HEK293 (cell line): ENCODE data around the gene PDZD4.

Source experiments
- BCL11A ChIP-seq: fragments of 450-650 bp; formaldehyde crosslinking; IDR thresholded peaks from 2 replicates; pipeline ENCODE4 v1.5.1; 2016; ENCODE audit warnings: low read depth, missing biosample characterization, missing genetic modification characterization
- ELK4 ChIP-seq: IDR thresholded peaks from 2 replicates; pipeline ENCODE4 v1.6.1; 2011; ENCODE audit warnings: mild to moderate bottlenecking, low read depth, low read length, borderline replicate concordance
- KLF1 ChIP-seq: fragments of 450-650 bp; formaldehyde crosslinking; IDR thresholded peaks from 2 replicates; pipeline ENCODE4 v1.5.1; 2016; ENCODE audit warnings: missing biosample characterization, missing genetic modification characterization
- OSR2 ChIP-seq: fragments of 450-650 bp; formaldehyde crosslinking; IDR thresholded peaks from 2 replicates; pipeline ENCODE4 v1.5.1; 2016; ENCODE audit warnings: missing biosample characterization, missing genetic modification characterization
- YY1 ChIP-seq: fragments of 450-650 bp; formaldehyde crosslinking; IDR thresholded peaks from 2 replicates; pipeline ENCODE4 v1.5.1; 2018; ENCODE audit warnings: missing biosample characterization, missing genetic modification characterization
- ZBTB21 ChIP-seq: fragments of 450-650 bp; formaldehyde crosslinking; IDR thresholded peaks from 2 replicates; pipeline ENCODE4 v1.5.1; 2017; ENCODE audit warnings: missing biosample characterization, missing genetic modification characterization
- ZBTB8A ChIP-seq: fragments of 450-650 bp; formaldehyde crosslinking; IDR thresholded peaks from 2 replicates; pipeline ENCODE4 v1.5.1; 2016; ENCODE audit warnings: missing biosample characterization, missing genetic modification characterization
- ZNF174 ChIP-seq: fragments of 450-650 bp; formaldehyde crosslinking; IDR thresholded peaks from 2 replicates; pipeline ENCODE4 v1.5.0; 2017; ENCODE audit warnings: missing biosample characterization, mild to moderate bottlenecking, missing genetic modification characterization
- ZNF24 ChIP-seq: fragments of 450-650 bp; formaldehyde crosslinking; IDR thresholded peaks from 2 replicates; pipeline ENCODE4 v1.5.1; 2016; ENCODE audit warnings: missing biosample characterization, missing genetic modification characterization
- ZNF274 ChIP-seq, 2 experiments: fragments of 200-500 bp in 1 of 2; fragments of 450-650 bp in 1 of 2; sonication (Bioruptor generic) in 1 of 2; formaldehyde crosslinking in 1 of 2; IDR thresholded peaks; 2 replicates each; pipeline versions ENCODE4 v1.5.1 to v1.6.1; 2014 to 2016; ENCODE audit warnings: borderline replicate concordance in 1 of 2, inconsistent platforms in 1 of 2, low read length in 1 of 2, missing biosample characterization in 1 of 2, missing genetic modification characterization in 1 of 2
- ZNF585B ChIP-seq: fragments of 450-650 bp; formaldehyde crosslinking; IDR thresholded peaks from 2 replicates; pipeline ENCODE4 v1.5.1; 2016; ENCODE audit warnings: missing biosample characterization, missing genetic modification characterization
- ZNF76 ChIP-seq: fragments of 450-650 bp; formaldehyde crosslinking; IDR thresholded peaks from 2 replicates; pipeline ENCODE4; 2016; ENCODE audit warnings: low read depth, missing biosample characterization, missing genetic modification characterization, borderline replicate concordance
- TF ChIP-seq, protein P1 (sequence below): fragments of 450-650 bp; formaldehyde crosslinking; IDR thresholded peaks from 2 replicates; pipeline ENCODE4 v1.5.1; 2016; ENCODE audit warnings: missing biosample characterization, missing genetic modification characterization

GRCh38 chrX:153792368-153792767, 38.0 kb downstream of the PDZD4 start:
- TF ChIP-seq ZNF174 (tag by site-specific recombination) (no peak), YY1 (no peak), OSR2 (tag by site-specific recombination) (no peak), ZNF585B (tag by site-specific recombination) (no peak), ELK4 (no peak), ZBTB8A (tag by site-specific recombination) (no peak), ZNF274 (IDR thresholded peaks at IDR 0.05; ENCODE audit: low read length) (no peak), ZNF274 (tag by site-specific recombination; IDR thresholded peaks at IDR 0.05; ENCODE audit: borderline replicate concordance) (no peak), ZNF76 (tag by site-specific recombination) (no peak), BCL11A (tag by site-specific recombination) (no peak), ZBTB21 (tag by site-specific recombination) (no peak), ZNF24 (tag by site-specific recombination) (no peak), KLF1 (no peak)
- TF ChIP-seq, protein P1, sequence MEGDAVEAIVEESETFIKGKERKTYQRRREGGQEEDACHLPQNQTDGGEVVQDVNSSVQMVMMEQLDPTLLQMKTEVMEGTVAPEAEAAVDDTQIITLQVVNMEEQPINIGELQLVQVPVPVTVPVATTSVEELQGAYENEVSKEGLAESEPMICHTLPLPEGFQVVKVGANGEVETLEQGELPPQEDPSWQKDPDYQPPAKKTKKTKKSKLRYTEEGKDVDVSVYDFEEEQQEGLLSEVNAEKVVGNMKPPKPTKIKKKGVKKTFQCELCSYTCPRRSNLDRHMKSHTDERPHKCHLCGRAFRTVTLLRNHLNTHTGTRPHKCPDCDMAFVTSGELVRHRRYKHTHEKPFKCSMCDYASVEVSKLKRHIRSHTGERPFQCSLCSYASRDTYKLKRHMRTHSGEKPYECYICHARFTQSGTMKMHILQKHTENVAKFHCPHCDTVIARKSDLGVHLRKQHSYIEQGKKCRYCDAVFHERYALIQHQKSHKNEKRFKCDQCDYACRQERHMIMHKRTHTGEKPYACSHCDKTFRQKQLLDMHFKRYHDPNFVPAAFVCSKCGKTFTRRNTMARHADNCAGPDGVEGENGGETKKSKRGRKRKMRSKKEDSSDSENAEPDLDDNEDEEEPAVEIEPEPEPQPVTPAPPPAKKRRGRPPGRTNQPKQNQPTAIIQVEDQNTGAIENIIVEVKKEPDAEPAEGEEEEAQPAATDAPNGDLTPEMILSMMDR (tag by site-specific recombination), result no peak
